Mesothelial cell of epicardium (in vitro differentiated cells): ENCODE results near the gene KIAA0513. TPM values are rescaled to one million over a fixed set of nuclear protein-coding genes. Genes with fewer than 3 reads are reported as not detected.

ENCODE experiments used
- DNase-seq, 2 experiments: peaks; one replicate each; pipeline ENCODE4 v3.0.0; 2021; ENCODE audit warnings: low spot score in 2 of 2; ENCODE audit not compliant: unreplicated experiment in 2 of 2
- H3K27ac Mint-ChIP-seq: 2 replicates; pipeline ENCODE4 v1.8.0; 2021; ENCODE audit warnings: mixed read lengths
- H3K27me3 Mint-ChIP-seq: 2 replicates; pipeline ENCODE4 v1.8.0; 2021; ENCODE audit warnings: low read depth, mixed read lengths
- H3K36me3 Mint-ChIP-seq: 2 replicates; pipeline ENCODE4 v1.8.0; 2021; ENCODE audit warnings: mixed read lengths
- H3K4me1 Mint-ChIP-seq: 2 replicates; pipeline ENCODE4 v1.8.0; 2021; ENCODE audit warnings: mixed read lengths
- H3K4me3 Mint-ChIP-seq: 2 replicates; pipeline ENCODE4 v1.8.0; 2021; ENCODE audit warnings: mild to moderate bottlenecking, moderate library complexity, mixed read lengths
- H3K9me3 Mint-ChIP-seq: 2 replicates; pipeline ENCODE4 v1.8.0; 2021; ENCODE audit warnings: mixed read lengths
- total RNA-seq: library from RNA; stranded (reverse); gene quantifications from 3 replicates; pipeline ENCODE4 v1.2.1, GENCODE V29; 2021
- TF ChIP-seq, protein P1 (sequence below): fragments of 200-600 bp; sonication (generic); IDR thresholded peaks from one replicate; pipeline ENCODE4 v1.5.0; 2021; ENCODE audit warnings: antibody characterized with exemption; ENCODE audit not compliant: unreplicated experiment

Gene KIAA0513
- total RNA-seq, 1 donor from 2014 or later = 6.8 TPM

DNA sequence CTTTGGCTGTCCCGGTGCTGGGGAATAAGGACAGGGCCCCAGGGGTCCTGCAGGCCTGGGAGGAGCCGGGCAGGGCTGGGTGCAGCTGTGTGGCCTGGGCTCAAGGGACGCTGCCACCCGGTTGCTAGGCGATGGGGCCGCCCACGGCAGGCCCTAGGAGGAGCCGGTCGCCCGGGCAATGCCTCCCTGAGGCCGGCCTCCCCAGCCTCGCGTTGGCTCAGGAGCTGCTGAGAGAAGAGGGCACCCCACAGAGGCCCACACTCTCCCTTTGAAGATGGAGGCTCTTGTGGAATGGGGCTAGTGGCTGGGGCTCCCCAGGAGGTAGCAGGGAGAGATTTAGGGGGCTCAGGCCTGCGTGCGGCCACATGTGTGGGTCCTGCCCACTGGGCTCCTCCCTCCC lies 84.8 kb downstream of the KIAA0513 start, which contains the start of gene CIBAR2:
TSS of gene CIBAR2 (minus strand) at position 109 of the 400 bp plus-strand sequence. CDS start 120 bp downstream, outside the sequence.
- Mint-ChIP-seq H3K27me3 (peaks cover 2% of the 10 kb centered on the region), H3K4me3 (no peak within 1 kb of the TSS), H3K27ac (no peak within 1 kb of the TSS), H3K9me3 (no peaks in the 10 kb centered on the region), H3K36me3 (no peaks in the 10 kb centered on the region), H3K4me1 (peaks cover 8% of the 10 kb centered on the region)
- DNase-seq = no peak
- TF ChIP-seq, protein P1, sequence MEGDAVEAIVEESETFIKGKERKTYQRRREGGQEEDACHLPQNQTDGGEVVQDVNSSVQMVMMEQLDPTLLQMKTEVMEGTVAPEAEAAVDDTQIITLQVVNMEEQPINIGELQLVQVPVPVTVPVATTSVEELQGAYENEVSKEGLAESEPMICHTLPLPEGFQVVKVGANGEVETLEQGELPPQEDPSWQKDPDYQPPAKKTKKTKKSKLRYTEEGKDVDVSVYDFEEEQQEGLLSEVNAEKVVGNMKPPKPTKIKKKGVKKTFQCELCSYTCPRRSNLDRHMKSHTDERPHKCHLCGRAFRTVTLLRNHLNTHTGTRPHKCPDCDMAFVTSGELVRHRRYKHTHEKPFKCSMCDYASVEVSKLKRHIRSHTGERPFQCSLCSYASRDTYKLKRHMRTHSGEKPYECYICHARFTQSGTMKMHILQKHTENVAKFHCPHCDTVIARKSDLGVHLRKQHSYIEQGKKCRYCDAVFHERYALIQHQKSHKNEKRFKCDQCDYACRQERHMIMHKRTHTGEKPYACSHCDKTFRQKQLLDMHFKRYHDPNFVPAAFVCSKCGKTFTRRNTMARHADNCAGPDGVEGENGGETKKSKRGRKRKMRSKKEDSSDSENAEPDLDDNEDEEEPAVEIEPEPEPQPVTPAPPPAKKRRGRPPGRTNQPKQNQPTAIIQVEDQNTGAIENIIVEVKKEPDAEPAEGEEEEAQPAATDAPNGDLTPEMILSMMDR = no peak

DNA sequence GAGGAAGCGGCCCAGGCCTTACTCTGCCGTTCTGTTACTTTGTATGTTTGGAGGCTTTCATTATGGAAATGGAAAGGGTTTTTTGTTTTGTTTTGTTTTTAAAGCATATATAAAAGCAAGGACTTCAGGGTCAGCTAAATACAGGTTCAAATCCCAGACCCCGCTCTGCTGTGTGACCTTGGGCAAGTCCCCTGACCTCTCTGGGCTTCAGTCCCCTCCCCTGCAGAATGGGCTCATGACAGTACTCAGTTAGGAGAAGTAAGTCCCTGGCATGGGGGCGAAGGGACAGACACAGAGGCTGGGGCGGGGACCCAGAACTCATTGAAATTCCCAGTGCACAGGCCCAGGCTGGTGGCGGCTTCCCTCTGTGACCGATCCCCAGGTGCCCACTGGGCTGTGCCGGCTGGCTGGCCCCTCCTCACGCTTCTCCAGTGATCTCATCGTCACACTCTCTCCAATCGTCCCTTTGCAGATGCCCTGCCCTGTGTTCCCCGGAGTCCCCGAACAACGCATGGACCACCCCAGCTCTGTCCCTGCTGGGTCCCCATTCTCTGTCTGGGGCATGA lies 85.7 kb downstream of the KIAA0513 start:
- Mint-ChIP-seq H3K4me1 (peaks cover 8% of the 10 kb centered on the region), H3K4me3 (no peak overlapping the region), H3K36me3 (no peaks in the 10 kb centered on the region), H3K9me3 (no peaks in the 10 kb centered on the region), H3K27ac (no peak overlapping the region), H3K27me3 (no peaks in the 10 kb centered on the region)
- TF ChIP-seq, protein P1 = no peak
- DNase-seq = no peak

DNA sequence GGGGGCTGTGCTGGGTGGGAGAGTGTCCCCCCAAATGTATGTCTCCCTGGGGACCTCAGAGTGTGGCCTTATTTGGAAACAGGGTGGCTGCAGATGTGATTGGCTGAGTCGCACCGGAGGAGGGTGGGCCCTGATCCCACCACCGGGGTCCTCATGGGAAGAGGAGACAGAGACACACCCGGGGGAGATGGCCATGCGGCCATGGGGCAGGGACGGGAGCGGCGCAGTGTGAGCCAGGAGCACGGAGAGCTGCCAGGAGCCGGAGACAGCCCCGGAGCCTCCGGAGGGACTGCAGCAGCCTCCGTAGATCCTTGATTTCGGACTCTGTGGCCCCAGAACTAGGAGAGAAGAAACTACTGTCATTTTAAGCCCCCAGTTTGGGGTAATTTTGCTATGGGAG lies 86.3 kb downstream of the KIAA0513 start:
- no peak overlapping the region for H3K4me3 Mint-ChIP-seq
- H3K4me1 Mint-ChIP-seq = peaks cover 8% of the 10 kb centered on the region
- no peak overlapping the region for H3K27ac Mint-ChIP-seq
- no peaks in the 10 kb centered on the region for H3K36me3 Mint-ChIP-seq
- TF ChIP-seq, protein P1 = no peak
- H3K9me3 Mint-ChIP-seq = no peaks in the 10 kb centered on the region
- DNase-seq = no peak
- H3K27me3 Mint-ChIP-seq = no peaks in the 10 kb centered on the region

DNA sequence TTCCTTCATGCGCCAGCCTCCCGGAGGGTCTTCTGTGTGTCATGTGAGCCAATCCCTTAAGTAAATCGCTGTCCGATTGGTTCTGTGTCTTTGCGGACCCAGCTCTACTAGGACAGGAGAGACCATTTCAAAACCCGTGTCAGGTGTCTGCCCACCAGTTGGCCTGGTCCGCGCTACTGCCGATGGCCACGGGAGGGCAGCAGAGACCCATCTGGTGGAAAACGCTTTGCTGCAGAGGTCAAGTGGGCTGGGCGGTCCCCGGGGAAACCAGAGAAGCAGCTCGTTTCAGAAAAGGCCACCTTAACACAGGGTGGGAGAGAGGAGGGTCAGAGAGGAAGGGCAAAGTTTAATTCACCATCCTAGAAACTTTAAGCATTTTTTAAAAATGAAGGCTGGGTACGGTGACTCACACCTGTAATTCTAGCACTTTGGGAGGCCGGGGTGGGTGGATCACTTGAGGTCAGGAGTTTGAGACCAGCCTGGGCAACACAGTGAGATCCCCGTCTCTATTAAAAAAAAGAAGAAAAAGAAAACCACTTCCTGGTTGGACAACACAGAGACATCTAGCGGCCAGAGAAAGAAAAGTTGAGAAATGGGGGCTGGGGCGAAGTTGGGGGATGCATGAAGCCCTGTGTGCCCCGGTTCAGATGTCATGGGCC lies 87.4 kb downstream of the KIAA0513 start:
- no peak overlapping the region for H3K4me3 Mint-ChIP-seq
- no peaks in the 10 kb centered on the region for H3K9me3 Mint-ChIP-seq
- no peaks in the 10 kb centered on the region for H3K36me3 Mint-ChIP-seq
- H3K27me3 Mint-ChIP-seq = no peaks in the 10 kb centered on the region
- DNase-seq = peak; percentile 74 to 94
- TF ChIP-seq, protein P1 = peak; percentile 93
- peaks cover 8% of the 10 kb centered on the region for H3K4me1 Mint-ChIP-seq
- H3K27ac Mint-ChIP-seq = peak overlapping the region; percentile 71

DNA sequence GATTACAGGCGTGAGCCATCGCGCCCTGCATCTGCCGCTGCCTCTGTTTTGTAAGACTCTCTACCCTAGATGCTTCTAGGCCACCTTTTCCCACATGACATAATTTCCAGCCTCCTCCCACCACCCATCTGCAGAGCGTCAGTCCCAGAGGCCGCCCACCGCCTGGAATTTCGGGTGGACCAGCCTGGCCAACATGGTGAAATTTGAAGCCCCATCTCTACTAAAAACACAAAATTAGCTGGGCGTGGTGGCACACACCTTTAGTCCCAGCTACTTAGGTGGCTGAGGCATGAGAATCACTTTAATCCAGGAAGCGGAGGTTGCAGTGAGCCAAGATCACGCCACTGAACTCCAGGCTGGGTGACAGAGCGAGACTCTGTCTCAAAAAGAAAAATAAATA lies 89.8 kb downstream of the KIAA0513 start:
- Mint-ChIP-seq H3K4me3 (no peak overlapping the region), H3K27ac (no peak overlapping the region), H3K27me3 (no peaks in the 10 kb centered on the region), H3K36me3 (no peaks in the 10 kb centered on the region), H3K4me1 (peaks cover 8% of the 10 kb centered on the region), H3K9me3 (no peaks in the 10 kb centered on the region)
- TF ChIP-seq, protein P1 = no peak
- no peak for DNase-seq
